Nephron (organoid): ENCODE data around the gene ZNF275.

ENCODE experiments used
- H3K27ac Mint-ChIP-seq, 3 experiments: 2 replicates each; pipeline ENCODE4 v1.8.0; 2020; ENCODE audit warnings: mixed read lengths in 3 of 3, mild to moderate bottlenecking in 2 of 3, moderate library complexity in 1 of 3
- H3K27me3 Mint-ChIP-seq: 2 replicates; pipeline ENCODE4 v1.8.0; 2021; ENCODE audit warnings: low read depth, mild to moderate bottlenecking, moderate library complexity, mixed read lengths
- H3K36me3 Mint-ChIP-seq: 2 replicates; pipeline ENCODE4 v1.8.0; 2020; ENCODE audit warnings: low read depth, mixed read lengths
- H3K4me1 Mint-ChIP-seq: 2 replicates; pipeline ENCODE4 v1.8.0; 2020; ENCODE audit warnings: mixed read lengths
- H3K4me3 Mint-ChIP-seq, 3 experiments: 2 replicates each; pipeline ENCODE4 v1.8.0; 2020; ENCODE audit warnings: mild to moderate bottlenecking in 3 of 3, mixed read lengths in 3 of 3, moderate library complexity in 2 of 3
- H3K9me3 Mint-ChIP-seq: 2 replicates; pipeline ENCODE4 v1.8.0; 2020; ENCODE audit warnings: mixed read lengths
- CTCF ChIP-seq, 3 experiments: fragments of 200-600 bp; sonication (generic); IDR thresholded peaks; one replicate each; pipeline ENCODE4 v1.5.0; 2021; ENCODE audit warnings: antibody characterized with exemption in 3 of 3; ENCODE audit not compliant: unreplicated experiment in 3 of 3

Gene ZNF275

GRCh38 chrX:153307276-153308178 lies 26.4 kb upstream of the ZNF275 start:
- Mint-ChIP-seq H3K27me3 (peaks cover 8% of the 10 kb centered on the region), H3K27ac (no peak overlapping the region), H3K4me3 (no peak overlapping the region), H3K9me3 (peaks cover 10% of the 10 kb centered on the region), H3K4me1 (no peaks in the 10 kb centered on the region), H3K36me3 (no peaks in the 10 kb centered on the region)
- TF ChIP-seq CTCF (IDR thresholded peaks at IDR 0.05; ENCODE audit: unreplicated experiment in 3 of 3) = no peak

GRCh38 chrX:153310901-153311300 lies 23.1 kb upstream of the ZNF275 start:
- Mint-ChIP-seq H3K4me3 (no peak overlapping the region), H3K27ac (no peak overlapping the region), H3K4me1 (no peaks in the 10 kb centered on the region), H3K9me3 (peaks cover 3% of the 10 kb centered on the region), H3K36me3 (no peaks in the 10 kb centered on the region), H3K27me3 (peaks cover 3% of the 10 kb centered on the region)
- no peak for TF ChIP-seq CTCF (IDR thresholded peaks at IDR 0.05; ENCODE audit: unreplicated experiment in 3 of 3)

DNA sequence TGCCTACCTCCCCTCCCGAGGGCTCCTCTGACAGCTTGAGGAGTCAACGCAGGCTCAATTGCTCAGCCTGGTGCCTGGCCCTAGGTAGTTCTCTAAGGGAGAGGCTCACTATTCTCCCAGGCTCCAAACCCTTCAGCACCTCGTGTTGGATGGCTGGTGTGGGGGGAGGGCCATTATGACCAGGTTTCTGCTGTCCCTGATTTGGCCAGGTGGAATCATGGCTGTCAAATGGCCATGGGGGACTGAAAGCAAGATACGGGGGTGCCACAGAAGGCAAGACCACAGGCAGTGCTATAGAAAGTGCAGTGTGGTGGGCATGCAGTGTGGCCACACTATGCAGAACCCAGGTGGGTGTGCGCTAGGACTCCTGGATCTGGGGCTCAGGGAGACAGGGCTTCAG lies 21.9 kb upstream of the ZNF275 start:
- Mint-ChIP-seq H3K4me3 (no peak overlapping the region), H3K9me3 (peaks cover 3% of the 10 kb centered on the region), H3K4me1 (no peaks in the 10 kb centered on the region), H3K27me3 (peaks cover 3% of the 10 kb centered on the region), H3K36me3 (no peaks in the 10 kb centered on the region), H3K27ac (no peak overlapping the region)
- TF ChIP-seq CTCF (IDR thresholded peaks at IDR 0.05; ENCODE audit: unreplicated experiment in 3 of 3) = no peak

DNA sequence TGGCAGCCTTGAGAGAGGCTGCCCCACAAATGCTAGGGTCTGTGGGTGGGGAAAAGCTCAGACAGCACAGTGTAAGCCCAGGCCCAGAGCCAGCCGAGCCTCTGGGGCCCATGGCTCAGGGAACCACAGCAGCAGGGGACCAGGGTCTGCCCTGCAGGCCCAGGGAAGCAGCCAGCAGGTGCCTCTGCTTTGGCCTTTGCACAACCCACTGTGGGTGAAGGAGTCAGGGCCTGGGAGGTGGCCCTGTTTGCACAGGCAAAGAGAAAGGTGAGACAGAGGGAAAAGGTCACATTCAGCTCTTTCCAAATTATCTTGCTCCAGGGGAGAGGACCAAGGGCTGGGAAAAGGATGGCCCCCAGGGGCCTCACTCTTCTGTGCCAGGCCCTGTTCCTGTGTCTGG lies 21.1 kb upstream of the ZNF275 start:
- Mint-ChIP-seq H3K4me3 (no peak overlapping the region), H3K27ac (no peak overlapping the region), H3K36me3 (no peaks in the 10 kb centered on the region), H3K4me1 (no peaks in the 10 kb centered on the region), H3K27me3 (peaks cover 3% of the 10 kb centered on the region), H3K9me3 (peaks cover 3% of the 10 kb centered on the region)
- no peak for TF ChIP-seq CTCF (IDR thresholded peaks at IDR 0.05; ENCODE audit: unreplicated experiment in 3 of 3)

- TF ChIP-seq CTCF (IDR thresholded peaks at IDR 0.05; ENCODE audit: unreplicated experiment in 3 of 3) = no peak
- no peak overlapping the region for H3K4me3 Mint-ChIP-seq
- peaks cover 11% of the 10 kb centered on the region for H3K9me3 Mint-ChIP-seq
- H3K4me1 Mint-ChIP-seq = no peaks in the 10 kb centered on the region
- peaks cover 16% of the 10 kb centered on the region for H3K27me3 Mint-ChIP-seq
- H3K36me3 Mint-ChIP-seq = no peaks in the 10 kb centered on the region
- no peak overlapping the region for H3K27ac Mint-ChIP-seq
Measured at GRCh38 chrX:153317306-153317705, 16.6 kb upstream of the ZNF275 start.
